Astrocyte (in vitro differentiated cells and primary cell): Measurements from ENCODE around the gene SPON1. TPM values are rescaled to one million over a fixed set of nuclear protein-coding genes. Genes with fewer than 3 reads are reported as not detected.

Source experiments
- DNase-seq: peaks from one replicate; pipeline ENCODE4 v3.0.0-alpha.2; 2010; ENCODE audit warnings: low read depth
- FAIRE-seq: peaks from 2 replicates; lab custom pipeline; 2011; peaks lifted over from hg19 to GRCh38; lab: Jason Lieb, UNC
- H2AFZ ChIP-seq: 2 replicates; pipeline ENCODE4 v1.6.0; 2012; ENCODE audit warnings: low read depth, low read length, inconsistent platforms
- H3K27ac ChIP-seq: 2 replicates; pipeline ENCODE4 v1.5.1; 2011; ENCODE audit warnings: low read depth, low read length, inconsistent platforms
- H3K27me3 ChIP-seq: 2 replicates; pipeline ENCODE4 v1.6.0; 2011; ENCODE audit warnings: low read length, inconsistent platforms; ENCODE audit not compliant: insufficient read depth
- H3K36me3 ChIP-seq: 2 replicates; pipeline ENCODE4 v1.5.1; 2011; ENCODE audit warnings: low read length, inconsistent platforms; ENCODE audit not compliant: insufficient read depth
- H3K4me1 ChIP-seq: 2 replicates; pipeline ENCODE4 v1.5.1; 2011; ENCODE audit warnings: low read length, inconsistent platforms; ENCODE audit not compliant: insufficient read depth
- H3K4me2 ChIP-seq: 2 replicates; pipeline ENCODE4 v1.6.0; 2012; ENCODE audit warnings: low read length, inconsistent platforms
- H3K4me3 ChIP-seq: 2 replicates; pipeline ENCODE4 v1.5.1; 2011; ENCODE audit warnings: low read depth, mild to moderate bottlenecking, low read length, inconsistent platforms; ENCODE audit not compliant: insufficient read depth
- H3K79me2 ChIP-seq: 2 replicates; pipeline ENCODE4 v1.6.0; 2012; ENCODE audit warnings: mild to moderate bottlenecking, low read length, inconsistent platforms; ENCODE audit not compliant: insufficient read depth
- H3K9ac ChIP-seq: 2 replicates; pipeline ENCODE4 v1.6.0; 2012; ENCODE audit warnings: mild to moderate bottlenecking, low read length, inconsistent platforms
- H3K9me3 ChIP-seq: 2 replicates; pipeline ENCODE4 v1.5.1; 2012; ENCODE audit warnings: low read depth, mild to moderate bottlenecking, low read length, inconsistent platforms; ENCODE audit not compliant: insufficient read depth
- H4K20me1 ChIP-seq: 2 replicates; pipeline ENCODE4 v1.6.0; 2012; ENCODE audit warnings: low read length, inconsistent platforms; ENCODE audit not compliant: insufficient read depth
- H3K27ac Mint-ChIP-seq: one replicate; pipeline ENCODE4 v1.8.0; 2021; ENCODE audit warnings: mild to moderate bottlenecking, mixed read lengths; ENCODE audit not compliant: unreplicated experiment
- H3K27me3 Mint-ChIP-seq: one replicate; pipeline ENCODE4 v1.8.0; 2021; ENCODE audit warnings: low read depth, mixed read lengths; ENCODE audit not compliant: unreplicated experiment
- H3K36me3 Mint-ChIP-seq: one replicate; pipeline ENCODE4 v1.8.0; 2021; ENCODE audit warnings: low read depth, mixed read lengths; ENCODE audit not compliant: unreplicated experiment
- H3K4me1 Mint-ChIP-seq: one replicate; pipeline ENCODE4 v1.8.0; 2021; ENCODE audit warnings: low read depth, mixed read lengths; ENCODE audit not compliant: unreplicated experiment
- H3K4me3 Mint-ChIP-seq: one replicate; pipeline ENCODE4 v1.8.0; 2021; ENCODE audit warnings: mild to moderate bottlenecking, moderate library complexity, mixed read lengths; ENCODE audit not compliant: unreplicated experiment
- H3K9me3 Mint-ChIP-seq: one replicate; pipeline ENCODE4 v1.8.0; 2021; ENCODE audit warnings: mild to moderate bottlenecking, mixed read lengths; ENCODE audit not compliant: unreplicated experiment
- CTCF ChIP-seq: IDR thresholded peaks from 2 replicates; pipeline ENCODE4 v1.5.1; 2011; ENCODE audit warnings: low read depth, mild to moderate bottlenecking, inconsistent platforms, low read length, moderate library complexity; ENCODE audit not compliant: insufficient read depth
- EZH2 ChIP-seq: IDR thresholded peaks from 2 replicates; pipeline ENCODE4 v1.6.1; 2012; ENCODE audit warnings: mild to moderate bottlenecking, low read length, inconsistent platforms; ENCODE audit not compliant: insufficient read depth
- total RNA-seq: library from RNA; stranded (reverse); gene quantifications from 2 replicates; pipeline ENCODE4 v1.2.1, GENCODE V29; 2021

SPON1 gene
- total RNA-seq, 1 donor from 2014 or later, result 2.0 TPM

- Histone ChIP-seq H3K79me2 (no peaks in the 10 kb centered on the region), H3K9me3 (no peaks in the 10 kb centered on the region), H3K9ac (no peak overlapping the region), H3K27me3 (peaks cover 73% of the 10 kb centered on the region), H3K4me2 (no peak overlapping the region), H2AFZ (no peak overlapping the region), H4K20me1 (no peaks in the 10 kb centered on the region), H3K4me1 (peaks cover 2% of the 10 kb centered on the region), H3K36me3 (no peaks in the 10 kb centered on the region), H3K4me3 (no peak overlapping the region), H3K27ac (no peak overlapping the region)
- H3K27me3 Mint-ChIP-seq, result peaks cover 69% of the 10 kb centered on the region
- H3K36me3 Mint-ChIP-seq, result no peaks in the 10 kb centered on the region
- no peak for DNase-seq
- TF ChIP-seq CTCF (no peak), EZH2 (no peak)
- no peak for FAIRE-seq
- no peak overlapping the region for H3K4me3 Mint-ChIP-seq
- H3K27ac Mint-ChIP-seq, result no peak overlapping the region
- H3K9me3 Mint-ChIP-seq, result no peaks in the 10 kb centered on the region
- no peaks in the 10 kb centered on the region for H3K4me1 Mint-ChIP-seq
Measured at GRCh38 chr11:13966013-13966412, 3.5 kb downstream of the SPON1 start.

GRCh38 chr11:13966486-13966885 lies 4.0 kb downstream of the SPON1 start:
- no peak for FAIRE-seq
- Histone ChIP-seq H4K20me1 (no peaks in the 10 kb centered on the region), H3K4me2 (no peak overlapping the region), H3K36me3 (no peaks in the 10 kb centered on the region), H3K79me2 (no peaks in the 10 kb centered on the region), H3K27ac (no peak overlapping the region), H3K9me3 (no peaks in the 10 kb centered on the region), H3K9ac (no peak overlapping the region), H3K4me1 (peaks cover 2% of the 10 kb centered on the region), H3K27me3 (peaks cover 68% of the 10 kb centered on the region), H3K4me3 (no peak overlapping the region), H2AFZ (no peak overlapping the region)
- peaks cover 65% of the 10 kb centered on the region for H3K27me3 Mint-ChIP-seq
- no peak for DNase-seq
- H3K36me3 Mint-ChIP-seq, result no peaks in the 10 kb centered on the region
- TF ChIP-seq CTCF (no peak), EZH2 (no peak)
- H3K4me1 Mint-ChIP-seq, result no peaks in the 10 kb centered on the region
- H3K27ac Mint-ChIP-seq, result no peak overlapping the region
- H3K9me3 Mint-ChIP-seq, result no peaks in the 10 kb centered on the region
- H3K4me3 Mint-ChIP-seq, result no peak overlapping the region

- Histone ChIP-seq H2AFZ (no peak overlapping the region), H4K20me1 (no peaks in the 10 kb centered on the region), H3K4me3 (no peak overlapping the region), H3K9ac (no peak overlapping the region), H3K9me3 (no peaks in the 10 kb centered on the region), H3K79me2 (no peaks in the 10 kb centered on the region), H3K27me3 (peaks cover 29% of the 10 kb centered on the region), H3K27ac (no peak overlapping the region), H3K36me3 (no peaks in the 10 kb centered on the region), H3K4me2 (no peak overlapping the region), H3K4me1 (peaks cover 3% of the 10 kb centered on the region)
- Mint-ChIP-seq H3K27ac (no peak overlapping the region), H3K27me3 (peaks cover 46% of the 10 kb centered on the region), H3K4me1 (peaks cover 5% of the 10 kb centered on the region), H3K9me3 (no peaks in the 10 kb centered on the region), H3K36me3 (no peaks in the 10 kb centered on the region), H3K4me3 (no peak overlapping the region)
- TF ChIP-seq EZH2, result no peak
- no peak for TF ChIP-seq CTCF
- no peak for DNase-seq
- no peak for FAIRE-seq
Measured at GRCh38 chr11:13970986-13971385, 8.5 kb downstream of the SPON1 start.
